Measurements from ENCODE around the gene EIF1AD. TPM values are rescaled to one million over a fixed set of nuclear protein-coding genes. Genes with fewer than 3 reads are reported as not detected.
"Not testable (repeated sequence)": the region's sequence is repeated elsewhere in the genome, so short reads cannot be mapped to it uniquely, and the experiment has no call there.

The EIF1AD gene, protein sequence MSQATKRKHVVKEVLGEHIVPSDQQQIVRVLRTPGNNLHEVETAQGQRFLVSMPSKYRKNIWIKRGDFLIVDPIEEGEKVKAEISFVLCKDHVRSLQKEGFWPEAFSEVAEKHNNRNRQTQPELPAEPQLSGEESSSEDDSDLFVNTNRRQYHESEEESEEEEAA
- total RNA-seq: 23.0 TPM

DNA sequence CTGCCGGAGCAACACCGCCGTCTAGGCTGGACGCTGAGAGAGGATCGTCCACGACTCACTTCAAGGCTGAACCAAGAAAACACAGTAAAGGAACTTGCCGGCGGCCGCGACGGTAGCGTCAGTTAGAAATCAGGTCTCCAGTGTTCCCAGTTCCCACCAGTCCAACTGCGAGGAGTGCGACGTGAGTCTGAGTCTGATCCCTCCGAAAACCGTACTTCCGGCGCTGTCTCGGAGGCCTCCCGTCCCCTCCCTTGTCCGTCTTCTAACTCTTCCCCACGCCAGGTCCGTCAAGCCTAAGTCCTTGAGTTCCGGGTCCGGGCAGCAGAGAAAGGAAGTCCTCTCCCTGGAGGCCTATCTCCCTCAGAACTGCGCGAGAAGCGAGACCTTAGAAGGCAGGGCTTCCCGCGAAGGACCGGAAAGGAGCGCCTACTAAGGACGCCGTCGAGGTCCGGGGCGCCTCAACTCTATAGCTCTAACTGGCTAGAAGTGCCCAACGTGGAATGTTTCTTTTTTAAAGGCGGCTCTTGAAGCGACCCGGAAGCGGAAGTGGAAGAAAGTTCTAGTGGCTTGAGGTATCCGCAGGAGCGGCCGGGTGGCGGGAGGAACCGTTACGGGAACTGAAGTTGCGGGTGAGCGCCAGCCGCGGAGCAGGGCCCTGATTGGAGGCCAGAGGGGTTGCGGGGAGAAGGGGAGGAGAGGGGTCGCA, at the start of gene EIF1AD, which contains the start of gene BANF1:
Gene EIF1AD (minus strand): TSS at position 216 of the 706 bp plus-strand sequence. CDS start 1,768 bp downstream, outside the sequence.
Gene BANF1 (plus strand): TSS at position 562 of the 706 bp plus-strand sequence. CDS start 748 bp downstream, outside the sequence.
- ATAC-seq: peak; percentile 92

DNA sequence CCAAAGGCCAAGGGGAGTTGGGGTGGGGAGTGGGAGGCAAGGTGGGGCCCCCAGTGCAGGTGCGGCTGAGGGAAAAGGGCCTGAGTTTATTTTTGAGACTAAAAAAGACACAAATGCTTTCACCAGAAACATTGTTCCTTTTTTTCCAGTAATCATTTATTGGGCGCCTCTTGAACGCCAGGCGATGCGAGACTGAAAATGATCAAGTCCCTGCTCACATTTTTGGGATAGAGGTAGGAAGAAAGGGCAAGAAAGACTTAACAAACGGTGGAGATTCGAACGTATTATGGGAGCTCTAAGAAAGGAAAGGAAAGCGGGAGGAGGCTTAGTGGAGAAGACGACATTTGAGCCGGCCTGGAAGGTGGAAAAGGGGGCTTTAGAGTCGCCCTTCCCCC, 49.4 kb upstream of the EIF1AD start:
- no peak for ATAC-seq

DNA sequence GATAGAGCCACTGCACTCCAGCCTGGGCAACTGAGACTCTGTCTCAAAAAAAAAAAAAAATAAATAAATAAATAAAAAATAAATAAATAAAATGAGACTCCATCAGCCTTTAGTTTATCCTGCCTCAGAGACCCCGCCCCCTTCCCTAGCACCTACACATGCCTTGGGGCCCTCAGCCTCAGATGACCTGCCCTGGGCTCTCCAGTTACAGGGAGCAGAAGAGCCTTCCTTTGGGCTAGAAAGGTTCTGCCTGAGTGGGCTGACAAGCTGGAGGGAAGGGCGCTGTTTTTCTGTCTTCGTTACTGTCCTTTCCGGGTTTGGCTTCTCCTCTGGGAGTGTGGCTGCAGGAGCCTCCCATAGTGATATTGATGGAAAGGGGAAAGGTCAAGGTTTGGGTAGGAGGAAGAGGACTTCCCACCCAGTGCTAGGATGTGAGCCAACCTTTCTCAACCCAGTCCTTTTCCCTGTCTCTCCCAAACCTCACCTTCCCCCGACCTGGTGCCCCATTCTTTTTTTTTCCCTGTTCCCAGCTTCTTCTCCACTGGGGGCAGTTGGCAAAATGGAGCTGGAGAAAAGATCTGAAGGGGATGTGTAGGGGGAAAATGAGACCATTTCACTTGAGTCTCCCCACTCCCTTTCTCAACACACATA, 48.7 kb upstream of the EIF1AD start:
- ATAC-seq: no peak

DNA sequence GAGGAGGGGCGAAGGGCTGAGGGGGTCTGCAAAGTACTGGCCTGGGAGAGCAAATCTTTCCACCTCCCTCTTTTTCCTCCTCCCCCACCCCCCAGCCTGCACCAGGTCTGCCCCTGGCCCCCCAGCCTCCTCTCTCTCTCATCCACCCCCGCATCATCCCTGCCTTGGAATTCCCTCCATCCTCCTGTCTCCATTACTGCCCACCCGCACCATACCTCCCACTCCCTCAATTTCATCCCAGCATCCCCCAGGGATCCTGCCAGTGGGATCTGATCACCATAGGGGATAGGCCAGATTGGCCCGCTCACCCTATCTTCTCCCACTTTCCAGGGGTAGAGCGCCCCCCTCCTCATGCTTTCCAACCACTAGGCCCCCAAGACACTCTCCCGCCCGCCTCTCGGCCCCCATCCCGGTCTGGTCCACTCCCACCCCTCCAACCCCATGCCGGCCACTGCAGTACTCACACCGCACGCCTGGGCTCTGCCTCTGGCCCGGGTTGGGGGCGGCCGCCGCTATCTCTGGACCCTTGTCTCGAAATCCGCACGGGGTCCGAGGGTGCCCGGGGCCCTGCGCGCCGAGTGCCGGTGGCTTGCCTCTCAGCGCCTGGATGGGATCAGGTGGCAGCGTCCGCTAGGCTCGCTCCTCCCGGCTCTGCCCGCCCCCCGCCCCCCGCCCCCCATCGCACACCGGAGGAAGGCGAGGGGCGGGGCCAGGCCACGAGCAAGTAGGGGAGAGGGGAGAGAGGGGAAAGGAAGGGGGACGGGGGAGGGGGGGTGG, 46.8 kb upstream of the EIF1AD start, which contains the start of gene GAL3ST3:
Gene GAL3ST3 (minus strand): TSS at position 615 of the 777 bp plus-strand sequence. CDS start 3,746 bp downstream, outside the sequence.
- ATAC-seq: no peak

DNA sequence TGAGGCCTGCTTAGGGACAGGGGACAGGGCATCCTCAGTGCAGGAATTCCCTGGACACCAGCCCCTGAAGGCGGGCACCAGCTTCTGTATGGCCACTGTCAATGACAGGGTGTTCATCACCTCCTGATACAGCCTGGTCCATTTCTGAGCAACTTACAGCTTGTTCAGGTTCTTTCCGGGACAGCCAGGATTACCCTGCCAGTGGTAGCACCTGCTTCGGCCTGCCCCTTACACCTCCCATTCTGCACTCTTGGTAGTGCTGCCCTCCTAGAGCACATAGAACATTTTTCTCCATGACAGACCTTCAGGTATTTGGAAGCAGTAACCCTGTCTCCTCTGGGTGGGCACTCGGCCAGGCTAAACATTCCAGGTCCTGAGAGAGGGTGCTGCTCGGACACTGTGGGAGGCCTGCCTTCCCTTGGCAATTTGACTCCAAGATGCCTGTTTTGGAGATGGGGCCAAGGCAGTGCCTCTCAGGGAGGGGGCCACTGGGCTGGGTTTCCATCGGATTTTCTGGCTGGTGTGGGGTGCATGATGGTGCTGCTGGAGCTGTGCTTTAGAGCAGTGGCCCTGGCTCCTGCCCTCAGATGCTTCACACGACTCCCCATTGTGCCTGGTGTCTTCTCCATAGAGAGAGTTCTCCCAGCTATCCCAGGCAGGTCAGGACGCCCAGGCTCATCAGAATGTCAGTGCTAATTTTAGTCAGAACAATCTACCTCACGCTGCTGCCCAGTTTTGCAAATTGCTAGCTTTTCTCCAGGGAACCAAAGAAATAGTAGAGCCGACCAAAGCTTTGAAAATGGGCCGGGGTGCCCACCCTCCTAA, 45.8 kb upstream of the EIF1AD start:
- ATAC-seq: no peak

DNA sequence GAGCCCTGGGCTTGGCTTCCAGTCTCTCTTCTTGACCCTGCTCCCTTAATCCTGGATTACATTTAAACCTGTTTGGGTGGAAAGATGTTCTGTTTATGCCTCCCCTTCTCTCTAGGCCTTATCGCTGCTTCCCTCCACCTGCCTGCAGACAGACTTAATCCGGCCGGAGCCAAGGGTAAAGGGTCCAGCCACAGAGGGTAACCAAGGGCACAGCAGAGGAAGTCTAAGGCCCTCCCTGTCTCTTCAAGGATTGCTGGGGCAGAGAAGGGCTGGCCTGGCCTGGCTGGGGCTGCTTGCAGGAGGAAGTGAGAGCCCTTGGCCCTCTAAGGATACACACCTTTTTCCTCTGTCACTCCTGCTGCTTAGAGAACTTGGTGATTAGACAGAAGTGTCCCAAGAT, 44.9 kb upstream of the EIF1AD start:
- no peak for ATAC-seq

DNA sequence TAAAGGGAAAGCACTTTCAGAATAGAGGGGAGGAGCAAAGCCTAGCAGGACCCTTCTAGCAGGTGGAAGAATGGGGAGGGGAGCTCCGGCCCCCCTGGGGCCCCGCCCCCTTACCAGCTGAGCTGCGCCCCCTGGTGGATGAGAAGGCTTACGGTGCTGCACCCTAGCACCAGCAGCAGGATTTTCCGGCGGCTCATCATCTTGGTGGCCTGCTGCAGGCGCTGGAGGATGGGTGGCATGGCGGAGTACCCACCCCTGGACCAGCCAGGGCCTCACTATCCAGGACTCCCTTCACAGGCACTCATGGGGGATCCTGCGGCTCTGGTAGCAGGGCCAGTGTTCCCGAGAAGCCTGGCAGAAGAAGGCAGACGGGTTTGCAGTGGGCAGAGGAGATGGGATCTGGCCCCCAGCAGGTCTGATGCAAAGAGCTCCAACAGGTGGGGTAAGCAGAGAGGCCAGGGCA, 43.3 kb upstream of the EIF1AD start:
- ATAC-seq: peak; percentile 67

DNA sequence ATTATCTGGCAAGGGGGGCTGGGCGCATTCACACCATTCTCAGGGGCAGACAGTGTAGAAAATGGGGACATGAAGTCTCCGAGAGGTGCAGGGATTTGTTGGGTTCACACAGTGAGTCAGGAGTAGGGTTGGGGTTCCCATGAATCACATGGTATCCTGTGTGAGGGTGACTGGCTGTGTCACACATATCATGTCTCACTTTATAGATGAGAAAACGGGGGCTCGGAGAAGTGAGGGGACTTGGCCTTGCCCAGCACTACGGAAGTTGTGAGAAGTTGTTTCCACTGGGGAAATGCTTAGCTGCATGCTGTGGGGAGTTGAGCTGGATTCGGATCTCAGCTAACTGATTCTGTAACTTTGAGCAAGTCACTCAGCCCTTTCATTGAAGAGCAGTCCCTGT, 42.8 kb upstream of the EIF1AD start:
- ATAC-seq: peak; percentile 27

DNA sequence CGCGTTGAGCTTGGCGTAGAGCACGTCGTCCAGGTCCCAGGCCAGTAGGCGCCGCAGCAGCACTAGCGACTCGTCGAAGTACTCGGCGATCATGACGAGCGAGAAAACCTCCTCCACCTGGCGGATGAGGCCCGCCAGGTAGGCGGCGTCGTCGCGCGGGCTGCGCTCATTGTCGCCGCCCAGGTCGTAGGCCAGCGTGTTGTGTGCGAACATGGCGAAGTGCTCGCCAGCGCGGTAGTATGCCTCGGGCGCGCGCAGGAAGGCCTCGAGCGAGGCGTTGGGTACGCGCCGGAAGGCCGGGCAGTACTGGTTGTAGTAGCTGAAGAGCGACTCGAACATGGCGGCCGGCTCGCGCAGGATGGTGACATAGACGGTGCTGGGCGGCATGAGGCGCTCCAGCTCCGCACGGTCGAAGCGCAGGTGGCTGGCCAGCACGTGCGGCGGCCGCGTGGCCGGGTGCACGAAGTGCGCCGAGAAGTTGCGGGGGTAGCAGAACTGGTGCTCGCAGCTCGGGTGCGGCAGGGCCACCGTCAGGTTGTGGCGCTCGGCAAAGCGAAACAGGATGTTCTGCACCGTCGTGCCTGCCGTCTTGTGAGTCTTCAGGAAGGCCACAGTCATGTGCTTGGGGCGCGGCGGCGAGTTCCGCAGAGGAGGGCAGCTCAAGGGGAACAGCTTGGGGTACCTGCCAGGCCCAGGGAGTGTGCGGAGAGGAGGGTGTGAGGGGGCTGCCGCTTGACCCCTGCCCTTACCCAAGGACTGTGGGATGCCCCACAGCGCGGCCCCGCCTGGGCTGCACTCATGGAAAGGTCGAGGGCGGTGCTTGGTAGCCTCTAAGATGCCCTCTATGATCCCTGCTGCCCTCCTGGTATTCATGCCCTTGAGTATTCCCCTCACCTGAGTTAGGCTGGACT, 41.3 kb upstream of the EIF1AD start:
- no peak for ATAC-seq

DNA sequence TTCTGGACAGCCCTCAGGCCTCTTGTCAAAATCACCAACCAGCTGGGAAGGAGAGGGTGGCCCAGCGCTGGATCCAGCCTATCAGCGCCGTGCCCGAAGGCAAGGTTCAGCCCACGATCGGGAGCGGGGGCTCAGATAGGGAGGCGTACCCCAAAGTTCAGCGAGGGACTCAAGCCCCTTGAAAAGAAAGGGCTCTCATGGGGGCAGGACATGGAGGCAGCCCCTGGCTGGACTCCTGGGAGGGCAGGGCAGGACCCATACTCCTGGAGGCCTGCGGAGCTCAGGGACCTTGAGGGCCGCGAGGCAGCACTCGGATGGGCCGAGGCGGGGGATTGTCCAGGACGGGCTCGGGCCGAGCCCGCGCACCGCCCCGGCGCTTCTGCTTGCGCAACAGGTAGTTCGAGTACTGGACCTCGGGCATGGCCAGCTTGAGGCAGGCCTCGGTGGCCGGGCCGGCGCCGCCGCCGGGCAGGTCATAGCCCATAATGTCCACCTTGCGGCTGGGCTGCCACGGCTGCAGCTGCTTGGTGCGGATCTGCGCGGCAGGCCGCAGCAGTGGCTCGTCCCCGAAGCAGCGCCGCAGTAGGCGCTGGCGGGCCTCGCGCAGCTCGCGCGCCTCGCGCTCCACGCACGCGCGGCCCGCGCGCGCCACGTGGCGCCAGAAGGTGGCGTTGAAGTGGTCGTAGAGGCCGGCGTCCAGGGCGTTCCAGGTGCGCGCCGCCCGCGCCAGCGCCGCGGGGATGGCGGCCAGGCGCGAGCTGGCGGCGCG, 40.5 kb upstream of the EIF1AD start:
- peak; percentile 9 for ATAC-seq

DNA sequence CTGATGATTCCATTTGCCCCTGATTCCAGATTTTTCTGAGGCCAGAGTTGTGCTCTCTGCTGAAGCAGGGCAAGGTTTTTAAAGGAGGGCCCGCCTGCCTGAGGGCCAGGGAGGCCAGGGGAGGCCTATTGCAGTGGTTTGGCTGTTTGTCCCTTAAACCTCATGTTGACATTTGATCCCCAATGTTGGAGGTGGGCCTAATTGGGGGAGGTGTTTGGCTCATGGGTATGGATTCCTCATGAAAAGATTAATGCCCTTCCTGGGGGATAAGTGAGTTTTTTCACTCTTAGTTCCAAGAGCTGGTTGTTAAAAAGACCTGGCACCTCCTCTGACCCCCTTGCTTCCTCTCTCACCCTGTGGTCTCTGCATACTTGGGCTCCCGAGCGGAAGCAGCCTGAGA, 37.8 kb upstream of the EIF1AD start:
- ATAC-seq: no peak

DNA sequence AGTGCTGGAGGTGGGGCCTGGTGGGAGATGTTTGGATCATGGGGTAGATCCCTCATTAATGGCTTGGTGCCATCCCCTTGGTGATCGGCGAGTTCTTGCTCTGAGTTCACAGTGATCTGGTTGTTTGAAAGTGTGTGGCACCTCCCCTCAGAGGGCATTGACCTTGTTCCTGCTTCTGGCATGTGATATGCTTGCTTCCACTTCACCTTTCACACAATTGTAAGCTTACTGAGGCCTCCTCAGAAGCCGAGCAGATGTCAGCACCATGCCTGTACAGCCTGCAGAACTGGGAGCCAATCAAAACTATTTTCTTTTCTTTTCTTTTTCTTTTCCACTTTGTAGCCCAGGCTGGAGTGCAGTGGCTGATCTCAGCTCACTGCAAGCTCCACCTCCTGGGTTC, 35.4 kb upstream of the EIF1AD start:
- no peak for ATAC-seq

DNA sequence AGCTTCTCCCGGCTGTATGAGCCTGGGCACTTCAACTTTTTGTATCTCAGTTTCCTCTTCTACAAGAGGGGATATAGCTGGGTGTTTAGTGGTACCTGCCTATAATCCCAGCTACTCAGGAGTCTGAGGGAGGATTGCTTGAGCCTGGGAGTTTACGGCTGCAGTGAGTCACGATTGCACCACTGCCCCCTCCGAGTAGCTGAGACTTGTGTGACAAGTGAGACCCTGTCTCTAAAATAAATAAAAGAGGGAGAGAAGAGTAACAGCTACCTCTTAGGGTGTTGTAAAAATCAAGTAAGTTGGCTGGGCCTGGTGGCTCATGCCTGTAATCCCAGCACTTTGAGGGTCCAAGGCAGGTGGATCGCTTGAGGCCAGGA, 34.4 kb upstream of the EIF1AD start:
- no peak for ATAC-seq

DNA sequence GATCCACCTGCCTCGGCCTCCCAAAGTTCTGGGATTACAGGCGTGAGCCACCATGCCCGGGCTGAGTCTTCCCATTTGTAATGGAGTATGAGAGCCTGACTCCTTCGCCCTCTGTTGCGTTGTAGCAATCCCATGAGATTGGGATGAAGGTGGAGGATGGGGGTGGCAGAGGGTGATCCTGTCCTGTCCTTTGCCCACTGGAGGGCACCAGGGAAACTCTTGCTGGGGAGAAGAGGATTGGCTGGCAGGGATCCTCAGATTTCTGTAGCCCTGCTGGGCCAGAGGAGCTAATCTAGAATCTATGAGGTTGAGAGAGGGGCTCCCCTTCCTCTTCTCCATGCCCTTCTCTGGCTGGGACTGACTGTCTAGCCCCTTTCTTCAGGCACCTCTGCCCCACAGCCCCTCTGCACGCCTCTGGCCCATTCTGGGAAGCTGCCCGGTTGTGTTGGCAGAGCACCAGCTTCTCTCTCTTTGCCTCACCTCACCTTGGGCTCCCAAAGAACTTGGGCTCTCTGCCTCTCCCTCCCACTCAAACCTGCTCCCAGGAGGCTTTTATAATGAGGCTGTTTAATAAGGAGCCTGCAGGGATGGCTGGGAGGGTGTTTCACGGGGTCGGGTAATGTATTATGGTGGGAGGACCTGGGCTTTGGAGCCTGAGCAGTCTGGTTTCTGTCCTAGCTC, 33.8 kb upstream of the EIF1AD start:
- ATAC-seq: no peak

DNA sequence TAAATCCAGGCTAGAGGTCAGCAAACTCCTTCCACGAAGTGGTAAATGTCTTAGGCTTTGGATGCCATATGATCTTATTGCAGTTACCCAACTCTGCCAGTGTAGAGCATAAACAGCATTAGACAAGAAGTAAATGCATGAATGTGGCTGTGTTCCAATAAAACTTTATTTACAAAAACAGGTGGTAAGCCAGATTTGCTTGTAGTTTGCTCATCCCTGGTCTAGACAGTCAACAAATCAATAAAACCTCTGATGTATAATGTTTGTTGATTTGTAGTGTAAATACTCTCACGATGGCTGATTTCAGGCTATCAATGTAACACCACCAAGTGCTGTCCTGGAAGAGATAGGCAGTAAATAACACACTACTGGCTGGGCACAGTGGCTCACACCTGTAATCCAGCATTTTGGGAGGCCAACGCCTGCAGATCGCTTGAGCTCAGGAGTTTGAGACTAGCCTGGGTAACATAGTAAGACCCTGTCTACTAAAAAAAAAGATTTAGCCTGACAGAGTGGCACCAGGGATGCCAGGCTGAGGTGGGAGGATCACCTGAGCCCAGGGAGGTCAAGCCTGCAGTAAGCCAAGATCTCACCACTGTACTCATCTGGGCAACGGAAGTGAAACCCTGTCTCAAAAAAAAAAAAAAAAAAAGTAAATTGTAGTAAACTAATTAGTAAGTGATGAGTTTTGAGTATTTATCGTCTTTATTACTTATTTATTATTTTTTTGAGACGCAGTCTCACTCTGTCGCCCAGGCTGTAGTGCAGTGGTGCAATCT, 31.2 kb upstream of the EIF1AD start:
- ATAC-seq: no peak

DNA sequence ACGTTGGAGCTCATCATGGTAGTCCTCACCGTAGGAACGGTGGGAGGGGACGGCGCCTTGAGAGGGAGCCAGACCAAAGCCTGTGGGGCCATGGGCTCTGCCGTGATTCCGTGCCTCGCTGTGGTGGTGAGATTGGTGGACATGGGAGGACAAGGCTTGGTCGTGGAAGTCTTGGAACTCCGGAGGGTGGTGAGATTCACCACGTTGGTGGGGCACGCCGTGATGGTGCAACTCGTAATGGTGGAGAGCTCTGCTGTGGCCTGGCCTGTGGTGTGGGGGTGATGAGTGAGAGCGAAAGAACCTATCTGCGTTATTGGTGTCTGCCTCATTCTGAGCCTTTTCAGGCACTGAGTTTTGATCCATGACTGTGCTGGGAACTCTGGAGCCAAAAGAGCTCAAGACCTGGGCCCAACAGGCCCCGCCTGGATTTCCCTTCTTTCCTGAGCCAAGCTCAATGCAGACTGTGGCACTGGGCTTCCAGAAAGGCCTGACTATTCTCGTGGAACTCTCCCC, 24.1 kb upstream of the EIF1AD start, which contains the start of gene CATSPER1:
Gene CATSPER1 (minus strand): TSS at position 463 of the 513 bp plus-strand sequence. CDS start 100 bp downstream, at position 363.
- no peak for ATAC-seq

DNA sequence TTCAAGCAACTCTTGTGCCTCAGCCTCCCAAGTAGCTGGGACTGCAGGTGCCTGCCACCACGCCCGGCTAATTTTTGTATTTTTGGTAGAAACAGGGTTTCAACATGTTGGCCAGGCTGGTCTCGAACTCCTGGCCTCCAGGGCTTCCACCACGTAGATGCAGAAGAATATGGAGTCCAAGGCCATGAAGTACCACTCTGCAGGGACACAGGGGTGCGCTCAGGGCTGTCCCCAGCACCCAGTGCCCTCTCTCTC, 21.2 kb upstream of the EIF1AD start:
- ATAC-seq: not testable (repeated sequence)

DNA sequence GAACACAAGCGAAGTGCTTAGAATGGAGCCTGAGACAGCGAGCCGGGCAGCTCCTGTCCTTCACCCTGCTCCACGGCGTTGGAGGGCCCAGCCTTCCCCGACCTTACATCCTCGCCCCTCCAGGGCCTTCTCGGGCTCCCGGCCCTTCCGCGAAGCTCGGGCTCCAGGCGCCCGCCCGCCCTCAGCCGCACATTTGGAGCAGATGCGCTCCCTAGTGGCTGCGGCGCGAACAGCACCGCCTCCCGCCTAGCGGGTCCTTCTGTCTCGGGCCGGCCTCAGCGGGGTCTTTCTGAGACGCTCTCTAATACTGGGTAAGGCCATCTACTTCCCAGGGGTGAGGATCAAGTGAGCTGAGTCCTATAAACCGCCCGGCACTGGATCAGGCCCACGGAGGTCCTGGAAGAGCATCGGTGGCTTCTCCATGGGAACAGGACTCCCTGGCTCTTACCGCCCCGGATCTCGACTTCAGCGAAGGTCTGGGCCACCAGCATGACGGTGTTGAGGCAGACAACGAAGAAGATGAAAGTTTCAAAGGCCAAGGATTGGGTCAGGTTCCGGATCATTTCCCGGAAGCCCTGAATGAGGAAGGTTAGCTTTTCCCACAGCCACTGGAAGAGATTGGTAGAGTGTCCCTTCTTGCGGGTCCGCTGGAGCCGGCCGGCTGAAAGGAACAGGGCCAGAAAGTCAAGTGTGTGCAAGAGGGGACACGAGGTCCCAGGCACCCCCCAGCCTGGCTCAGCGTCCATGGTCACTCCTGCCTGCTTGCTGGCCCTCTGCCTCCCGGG, 20.6 kb upstream of the EIF1AD start:
- peak; percentile 70 for ATAC-seq
